NCI-H1092 treated with DMSO at 0.1 percent for 48 hours (cell line): ENCODE data around the gene NT5M.
"Not testable (repeated sequence)": the region's sequence is repeated elsewhere in the genome, so short reads cannot be mapped to it uniquely, and the experiment has no call there.

Source experiments
- DNase-seq: peaks from one replicate; lab custom pipeline; 2025; lab: John Stamatoyannopoulos, UW

Gene NT5M

DNA sequence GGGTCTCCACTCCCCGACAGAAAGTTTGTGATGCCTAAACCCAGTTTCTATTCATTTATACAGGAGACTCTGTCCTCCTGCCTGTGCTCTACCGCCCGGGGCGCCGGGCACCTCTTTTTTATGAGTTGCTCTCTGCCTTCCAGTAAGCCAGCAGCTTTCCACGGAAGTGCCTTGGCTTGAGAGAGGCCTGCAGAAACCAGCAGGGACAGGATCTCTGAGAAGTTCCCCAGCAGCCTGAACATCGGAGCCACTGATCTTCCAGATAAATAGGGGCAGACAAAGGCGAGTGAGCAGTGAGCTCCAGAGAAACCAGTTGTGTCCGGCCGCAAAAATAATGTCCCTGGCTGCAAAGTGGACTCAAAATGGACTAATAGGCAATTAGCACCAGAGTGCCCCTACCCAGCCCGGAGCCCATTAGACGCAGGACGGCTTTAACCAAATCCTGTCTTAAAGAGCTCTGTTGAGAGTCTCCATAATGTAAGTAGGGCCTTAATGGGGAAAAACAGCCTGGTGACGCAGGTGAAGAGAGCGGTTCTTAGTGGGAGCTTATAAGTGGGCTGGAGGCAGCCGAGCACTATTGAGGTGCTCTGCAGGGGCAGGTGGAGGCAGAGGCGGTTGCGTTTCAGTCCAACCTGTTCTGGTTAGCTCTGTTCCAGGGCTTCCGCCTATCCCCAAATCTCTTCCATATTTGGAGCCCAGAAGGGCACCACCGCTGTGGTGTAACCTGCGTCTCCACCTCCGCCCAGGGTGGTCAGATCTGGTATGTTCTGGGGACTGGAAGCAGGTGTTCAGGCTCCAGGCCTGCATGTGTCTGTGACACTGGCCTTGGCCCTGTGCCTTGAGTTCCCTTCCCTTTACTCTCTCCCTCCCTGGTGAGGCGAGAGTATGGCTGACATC, 74.1 kb downstream of the NT5M start:
- no peak for DNase-seq

DNA sequence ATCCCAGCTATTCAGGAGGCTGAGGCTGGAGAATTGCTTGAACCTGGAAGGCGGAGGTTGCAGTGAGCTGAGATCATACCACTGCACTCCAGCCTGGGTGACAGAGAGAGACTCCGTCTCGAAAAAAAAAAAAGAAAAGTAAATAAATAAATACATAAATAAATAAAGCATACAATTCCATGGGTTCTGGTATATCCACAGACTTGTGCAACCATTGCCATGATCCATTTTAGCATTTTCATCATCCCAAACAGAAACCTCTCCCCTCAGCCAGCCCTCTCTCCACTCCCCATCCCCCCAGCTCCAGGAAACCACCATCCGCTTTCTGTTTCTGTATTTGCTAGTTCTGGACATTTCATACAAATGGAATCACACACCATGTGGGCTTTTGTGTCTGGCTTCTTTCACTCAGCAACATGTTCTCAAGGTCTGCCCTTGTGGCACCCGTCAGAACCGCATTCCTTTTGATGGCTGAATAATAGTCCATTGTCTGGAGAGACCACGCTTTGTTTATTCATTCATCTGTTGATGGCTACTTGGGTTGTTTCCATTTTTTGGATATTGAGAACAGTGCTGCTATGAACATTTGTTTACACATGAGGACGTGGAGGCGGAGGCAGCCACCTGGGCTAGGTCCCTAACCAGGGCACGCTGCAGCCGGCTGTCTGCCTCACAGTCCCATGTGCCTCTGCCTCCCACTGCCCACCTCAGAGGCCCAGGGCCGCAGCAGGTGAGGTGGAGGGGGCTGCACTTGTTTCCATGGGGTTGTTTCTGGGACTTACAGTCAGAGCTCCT, 76.2 kb downstream of the NT5M start:
- no peak for DNase-seq

DNA sequence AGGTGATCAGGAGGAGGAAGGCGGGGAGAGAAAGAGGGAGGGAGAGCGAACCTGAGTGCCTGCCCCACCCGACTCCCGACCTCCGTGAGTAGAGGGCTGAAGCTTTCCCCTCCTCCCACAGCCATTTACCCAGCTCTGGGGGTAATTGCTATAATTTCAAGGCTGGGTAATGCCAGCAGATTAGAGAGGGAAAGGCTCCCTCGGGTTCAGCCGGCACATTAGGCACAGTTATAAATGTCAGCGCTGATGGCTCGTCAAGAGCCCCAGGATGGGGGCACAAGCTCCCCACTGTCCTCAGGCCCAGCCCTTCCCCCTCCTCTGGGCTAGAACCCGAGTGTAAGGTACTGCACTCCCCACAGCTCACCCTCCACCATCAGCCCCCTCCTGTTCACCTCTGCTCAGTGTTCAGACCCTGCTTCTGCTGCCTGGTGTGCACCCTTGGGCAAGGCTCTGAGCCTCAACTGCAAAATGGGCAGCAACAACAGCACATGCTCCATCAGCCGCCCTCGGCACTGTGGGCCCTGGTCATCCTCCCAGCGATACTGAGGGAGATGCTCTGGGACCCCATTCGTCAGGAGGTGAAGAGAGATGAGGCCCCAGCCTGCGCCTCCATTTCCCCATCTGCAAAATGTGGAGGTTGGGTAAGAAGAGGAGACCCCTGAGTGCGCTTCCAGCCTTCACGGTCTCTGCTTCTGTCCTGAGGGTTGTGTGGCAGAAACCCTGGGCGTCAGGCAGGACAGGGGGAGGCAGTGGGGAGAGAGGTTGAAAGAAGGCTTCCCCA, 77.2 kb downstream of the NT5M start:
- no peak for DNase-seq

DNA sequence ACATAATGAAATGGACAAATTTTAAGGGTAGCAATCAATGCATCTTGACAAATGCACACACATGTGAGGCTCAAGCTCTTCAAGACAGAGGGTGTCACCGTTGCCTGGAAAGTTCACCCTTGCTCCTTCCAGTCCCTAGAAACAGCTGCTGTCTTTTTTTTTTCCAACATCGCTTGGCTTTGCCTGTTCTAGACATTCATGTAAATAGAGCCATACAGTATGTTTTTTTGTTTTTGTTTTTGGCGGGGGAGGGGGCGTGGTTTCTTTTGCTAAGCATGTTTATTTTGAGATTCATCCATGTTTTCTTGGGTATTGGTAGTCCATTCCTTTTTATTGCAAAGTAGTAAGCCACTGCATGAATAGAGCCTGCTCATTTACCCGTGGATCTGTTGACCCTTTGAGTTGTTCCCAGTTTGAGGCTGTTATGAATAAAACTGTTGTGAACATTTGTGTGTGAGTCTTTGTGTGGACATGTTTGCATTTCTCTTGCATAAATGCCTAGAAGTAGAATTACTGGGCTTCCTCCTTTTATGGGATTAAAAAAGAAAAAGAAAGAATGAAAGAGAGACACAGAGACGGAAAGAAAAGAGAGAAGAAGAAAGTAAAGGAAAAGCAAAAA, 78.4 kb downstream of the NT5M start:
- DNase-seq = no peak

DNA sequence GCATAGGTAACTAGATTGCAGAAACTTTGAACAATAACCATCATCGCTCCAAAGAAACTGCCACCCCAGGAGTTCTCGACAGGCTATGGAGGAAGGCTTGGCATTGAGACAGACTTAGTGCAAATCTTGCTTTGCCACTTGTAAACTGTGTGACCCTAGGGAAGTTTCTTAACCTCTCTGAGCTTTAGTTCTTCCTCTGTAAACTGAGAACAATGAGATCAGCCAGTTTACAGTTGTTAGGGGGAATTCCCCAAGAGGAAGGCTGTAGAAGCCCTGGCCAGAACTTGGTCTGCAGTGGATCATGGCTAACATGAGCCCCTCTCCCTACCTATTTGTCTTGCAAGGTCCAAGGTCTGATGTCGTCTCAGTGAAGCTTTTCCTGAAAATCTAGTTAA, 78.9 kb downstream of the NT5M start:
- no peak for DNase-seq

DNA sequence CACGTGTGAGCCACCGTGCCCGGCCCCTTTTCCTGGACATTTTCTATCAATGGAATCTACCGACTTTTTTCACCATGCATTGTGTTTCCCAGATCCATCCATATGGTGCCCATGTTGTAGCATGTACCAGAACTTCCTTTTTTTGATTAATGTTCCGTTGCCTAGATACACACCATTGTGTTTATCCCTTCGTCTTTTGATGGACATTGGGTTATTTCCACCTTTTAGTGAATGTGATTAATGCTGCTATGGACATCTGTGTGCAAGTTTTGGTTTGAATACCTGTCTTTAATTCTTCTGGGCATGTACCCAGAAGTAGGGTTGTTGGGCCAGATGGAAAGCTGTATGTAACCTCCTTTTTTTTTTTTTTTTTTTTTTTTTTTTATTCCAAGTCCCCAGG, 79.8 kb downstream of the NT5M start:
- DNase-seq = no peak

DNA sequence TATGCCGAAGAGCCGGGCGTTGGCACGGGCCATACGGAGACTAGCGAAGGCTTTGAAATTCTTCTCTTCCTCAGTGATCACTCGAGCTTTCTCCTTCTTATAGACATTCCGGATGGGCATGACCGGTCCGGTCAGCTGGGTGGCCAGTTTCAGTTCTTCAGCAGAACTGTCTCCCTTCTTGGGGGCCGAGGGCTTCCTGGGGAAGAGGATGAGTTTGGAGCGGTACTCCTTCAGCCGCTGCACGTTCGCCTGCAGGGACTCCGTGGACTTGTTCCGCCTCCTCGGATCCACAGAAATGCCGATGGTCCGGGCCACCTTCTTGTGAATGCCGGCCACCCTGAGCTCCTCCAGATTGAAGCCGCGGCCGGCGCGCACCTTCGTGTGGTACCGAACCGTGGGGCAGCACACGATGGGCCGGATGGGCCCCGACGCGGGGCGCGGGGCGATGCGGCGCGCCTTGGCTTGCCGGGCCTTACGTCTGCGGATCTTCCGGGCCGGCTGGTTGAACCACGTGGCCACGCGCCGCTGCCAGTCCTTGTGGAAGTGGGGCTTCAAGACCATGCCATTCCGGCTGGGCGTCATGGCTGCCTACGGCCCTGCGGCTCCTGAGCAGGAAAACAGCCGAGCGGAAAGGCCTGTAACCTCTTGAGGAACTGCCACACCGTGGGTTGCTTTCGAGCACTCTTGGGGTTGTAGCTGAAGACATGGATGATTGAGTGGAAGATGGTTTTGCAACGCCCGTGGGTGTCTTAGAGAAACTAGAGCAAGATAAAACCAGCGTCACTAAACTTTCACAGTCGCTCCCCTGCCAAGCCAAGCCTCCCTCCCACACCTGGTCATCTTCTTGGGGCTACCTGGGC, 80.5 kb downstream of the NT5M start:
- DNase-seq = not testable (repeated sequence)

DNA sequence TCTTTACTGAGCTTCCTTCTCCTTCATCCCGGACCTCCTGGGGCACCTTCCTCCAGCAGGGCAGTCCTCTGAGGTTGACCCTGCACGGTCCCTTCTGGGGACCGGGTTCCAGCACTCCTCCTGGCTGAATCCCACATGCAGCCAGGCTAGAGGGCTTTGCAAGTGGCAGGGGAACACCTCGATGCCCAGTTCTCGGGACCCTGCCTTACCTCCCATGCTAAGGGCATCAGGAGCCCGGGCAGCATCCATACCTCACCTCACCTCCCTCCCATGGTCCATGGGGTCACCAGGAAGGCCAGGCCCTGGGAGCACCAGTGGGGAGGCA, 81.1 kb downstream of the NT5M start:
- no peak for DNase-seq

DNA sequence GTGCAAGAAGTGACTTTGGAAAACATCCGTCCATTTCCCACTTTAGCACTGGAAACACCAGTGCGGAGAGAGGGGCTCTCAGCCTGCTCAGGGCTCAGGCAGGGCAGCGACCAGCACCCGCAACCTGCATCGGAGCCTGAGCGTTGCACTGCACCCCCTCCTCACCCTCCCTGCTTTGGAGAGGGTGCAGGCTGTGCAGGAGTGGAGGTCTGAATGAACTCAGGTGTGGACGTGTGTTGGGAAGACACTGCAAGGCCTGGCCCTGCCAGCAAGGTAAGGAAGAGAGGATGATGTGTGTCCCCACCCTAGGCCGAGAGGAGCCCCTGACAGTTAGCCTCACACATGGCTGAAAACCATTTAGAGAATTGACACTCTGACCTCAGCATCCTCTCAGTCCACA, 81.8 kb downstream of the NT5M start:
- DNase-seq = no peak

DNA sequence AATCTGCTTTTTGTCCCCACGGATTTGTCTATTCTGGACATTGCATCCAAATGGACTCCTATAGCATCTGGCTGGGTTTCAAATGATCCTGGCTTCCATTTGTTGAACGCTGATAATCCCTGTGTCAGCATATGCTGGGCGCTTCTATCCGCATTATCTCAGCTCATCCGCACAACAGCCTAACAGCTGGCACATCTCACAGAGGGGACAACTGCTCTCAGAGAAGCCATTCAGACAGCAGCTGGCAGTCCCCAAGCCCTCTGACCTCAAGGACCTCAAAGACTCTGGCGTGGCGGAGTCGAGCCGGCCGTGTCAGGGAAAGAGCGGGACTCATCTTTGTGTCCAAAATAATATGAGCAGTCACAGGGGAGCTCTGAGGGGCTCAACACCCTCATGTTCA, 82.3 kb downstream of the NT5M start:
- peak; percentile 54 for DNase-seq

DNA sequence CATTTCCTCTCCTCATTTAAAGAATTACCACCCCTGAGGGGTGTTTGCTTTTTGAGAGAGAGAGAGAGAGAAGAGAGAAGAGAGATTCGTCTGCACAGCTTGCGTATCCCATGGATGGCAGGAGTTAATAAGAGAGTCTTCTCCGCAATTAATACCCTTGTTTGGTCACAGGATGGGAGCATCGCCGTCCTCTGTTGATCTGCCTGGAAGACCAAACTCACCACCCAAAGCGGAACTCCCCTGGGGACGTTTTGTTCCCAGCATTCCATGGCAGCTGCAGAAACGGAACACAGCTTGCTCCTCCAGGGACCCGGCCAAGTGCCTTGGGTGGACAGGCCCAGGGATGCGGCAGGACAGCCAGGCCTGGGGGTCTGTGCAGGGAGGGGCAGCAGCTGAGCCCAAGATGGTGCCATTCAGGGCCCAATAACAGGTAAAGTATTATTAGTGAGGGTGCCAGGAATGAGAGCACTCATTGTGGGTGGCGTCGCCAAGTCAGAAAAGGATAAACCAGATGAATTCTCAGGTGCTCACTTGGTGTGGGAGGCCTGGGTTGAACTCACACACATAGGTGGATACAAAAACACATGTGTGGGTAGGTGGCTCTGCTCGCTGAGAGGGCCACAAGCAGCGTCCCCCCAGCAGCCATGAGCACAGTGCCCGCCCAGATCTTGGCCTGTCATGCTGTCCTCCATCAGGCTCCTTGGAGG, 83.1 kb downstream of the NT5M start:
- no peak for DNase-seq

DNA sequence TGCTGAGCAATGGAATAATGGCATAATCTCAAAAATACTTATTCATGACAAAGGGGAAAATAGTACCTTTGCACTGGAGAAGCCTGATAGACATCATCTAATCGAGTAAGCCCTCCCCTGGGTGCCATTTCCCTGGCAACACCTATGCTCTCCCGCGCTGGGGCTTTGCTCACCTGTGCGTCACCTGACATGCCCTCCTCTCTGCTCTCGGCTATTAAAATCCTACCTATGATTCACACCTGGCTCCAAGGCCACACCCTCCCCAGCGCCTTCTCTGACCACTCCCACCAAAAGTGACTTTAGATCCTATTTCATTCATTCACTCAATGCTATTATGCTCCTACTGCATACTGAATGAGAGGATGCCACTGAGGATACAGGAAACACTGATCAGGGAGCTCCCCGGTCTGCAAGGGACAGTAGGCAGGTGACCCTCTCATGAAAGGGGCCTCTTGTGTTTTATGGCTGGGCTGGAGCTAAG, 83.9 kb downstream of the NT5M start:
- no peak for DNase-seq

DNA sequence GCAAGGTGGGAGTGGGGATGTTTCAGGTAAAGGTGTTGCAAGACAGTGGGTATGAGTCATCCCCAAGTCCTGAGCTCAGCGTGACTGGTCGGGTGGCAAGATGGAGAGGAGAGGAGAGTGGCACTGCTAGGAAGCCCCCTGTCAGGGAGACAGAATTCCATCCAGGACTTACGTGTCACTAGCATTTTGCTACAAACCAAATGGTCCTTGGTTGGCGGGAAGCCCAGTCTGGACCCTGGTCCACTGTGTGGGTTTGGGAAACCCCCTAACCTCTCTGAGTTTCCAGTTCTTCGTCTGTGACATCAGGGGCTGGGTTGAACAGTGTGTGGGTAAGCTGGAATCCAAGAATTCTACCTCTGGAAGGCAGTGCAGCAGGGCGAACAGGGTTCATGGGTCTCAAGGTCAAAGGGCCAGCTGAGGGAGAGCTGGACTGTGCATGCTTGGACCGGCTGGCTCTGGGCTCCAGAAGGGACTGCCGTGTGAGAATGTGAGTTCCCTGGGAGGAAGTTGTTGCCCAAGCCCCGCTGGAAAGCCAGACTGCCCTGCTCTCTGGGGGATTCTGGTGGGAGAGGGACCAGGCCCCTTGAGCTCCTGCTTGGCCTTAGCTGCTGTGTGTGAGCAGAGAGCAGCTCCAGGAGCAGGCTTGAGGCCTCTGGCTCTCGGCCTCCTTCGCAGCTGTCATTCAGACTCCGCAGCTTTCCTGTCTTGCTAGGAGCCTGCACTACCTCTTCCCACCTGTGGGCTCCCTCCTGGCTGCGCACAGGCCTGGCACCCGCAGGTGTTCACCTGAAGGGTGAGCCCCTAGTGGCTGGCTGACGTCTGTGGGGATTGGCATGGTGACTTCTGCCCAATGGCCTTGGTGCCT, 84.6 kb downstream of the NT5M start:
- DNase-seq = peak; percentile 50

DNA sequence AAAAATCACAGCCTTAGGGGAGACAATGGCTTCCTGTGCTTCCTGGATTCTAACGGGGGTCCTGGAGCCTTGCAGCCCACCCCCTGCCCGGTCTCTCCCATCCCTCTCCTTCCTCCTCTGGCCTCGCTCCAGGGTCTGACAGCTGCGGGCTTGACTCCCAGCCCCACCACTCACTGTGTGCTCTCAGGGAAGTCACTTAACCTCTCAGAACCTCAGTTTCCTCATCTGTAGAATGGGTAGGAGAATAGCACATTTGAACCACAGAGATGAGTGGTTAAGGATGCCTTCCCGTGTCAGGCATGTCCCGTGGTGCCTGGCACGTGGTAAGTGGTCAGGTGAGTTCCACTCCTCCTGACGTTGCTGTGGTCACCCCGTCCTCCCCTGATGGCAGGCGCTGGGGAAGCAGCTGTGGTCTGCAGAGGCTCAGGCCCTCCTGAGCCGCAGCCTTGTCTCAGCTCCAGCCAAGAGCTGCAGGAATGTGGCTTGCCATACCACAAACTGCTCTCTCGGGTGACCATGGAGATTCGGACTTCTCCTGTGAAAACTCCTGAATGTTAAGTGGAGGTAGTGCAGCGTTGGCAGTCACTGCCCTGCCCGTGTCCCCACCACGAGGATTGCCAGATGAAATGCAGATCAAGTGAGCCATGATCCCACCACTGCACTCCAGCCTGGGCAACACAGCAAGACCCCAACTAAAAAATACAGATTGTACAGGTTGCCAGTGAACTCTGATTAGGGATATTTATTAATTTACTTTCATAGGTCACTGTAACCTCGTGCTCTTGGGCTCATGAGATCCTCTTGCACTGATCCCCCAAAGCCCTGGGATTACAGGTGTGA, 85.7 kb downstream of the NT5M start:
- no peak for DNase-seq

DNA sequence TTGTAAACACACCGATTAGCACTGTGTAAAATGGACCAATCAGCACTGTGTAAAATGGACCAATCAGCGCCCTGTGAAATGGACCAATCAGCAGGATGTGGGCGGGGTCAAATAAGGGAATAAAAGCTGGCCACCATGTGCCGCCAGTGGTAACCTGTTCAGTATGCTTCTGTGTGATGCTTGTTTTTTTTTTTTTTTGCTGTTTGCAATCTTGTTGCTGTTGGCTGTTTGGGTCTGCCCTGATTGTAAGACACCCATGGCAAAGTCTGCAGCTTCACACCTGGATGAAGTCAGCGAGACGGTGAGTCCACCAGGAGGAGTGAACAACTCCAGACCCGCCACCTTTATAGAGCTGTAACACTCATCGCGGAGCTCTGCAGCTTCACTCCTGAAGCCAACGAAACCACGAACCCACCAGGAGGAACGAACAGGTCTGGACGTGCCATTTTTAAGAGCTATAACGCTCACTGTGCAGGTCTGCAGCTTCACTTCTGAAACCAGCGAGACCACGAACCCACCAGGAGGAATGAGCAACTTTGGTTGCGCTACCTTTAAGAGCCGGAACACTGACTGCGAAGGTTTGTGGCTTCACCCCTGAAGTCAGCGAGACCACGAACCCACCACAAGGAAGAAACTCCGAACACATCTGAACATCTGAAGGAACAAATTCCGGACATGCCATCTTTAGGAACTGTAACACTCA, 88.6 kb downstream of the NT5M start:
- DNase-seq = no peak

DNA sequence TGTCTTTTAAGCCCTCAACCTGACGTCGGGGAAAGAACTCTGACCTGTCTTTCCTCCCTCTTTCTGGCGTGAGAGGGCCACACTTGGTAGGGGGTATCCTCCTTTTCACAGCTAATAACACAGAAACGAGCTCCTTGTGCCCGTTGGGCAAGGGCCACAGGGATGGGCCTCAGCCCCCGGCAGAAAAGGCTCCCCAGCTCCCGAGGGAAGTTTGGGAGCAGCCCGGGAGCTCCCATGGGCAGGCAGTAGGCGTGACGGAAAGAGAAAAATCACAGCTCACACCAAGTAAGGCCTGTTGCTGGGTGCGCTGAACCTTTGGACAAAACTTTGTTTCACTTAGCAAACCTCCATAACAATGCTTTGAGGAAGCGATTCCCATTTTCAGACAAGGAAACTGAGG, 90.8 kb downstream of the NT5M start:
- no peak for DNase-seq

DNA sequence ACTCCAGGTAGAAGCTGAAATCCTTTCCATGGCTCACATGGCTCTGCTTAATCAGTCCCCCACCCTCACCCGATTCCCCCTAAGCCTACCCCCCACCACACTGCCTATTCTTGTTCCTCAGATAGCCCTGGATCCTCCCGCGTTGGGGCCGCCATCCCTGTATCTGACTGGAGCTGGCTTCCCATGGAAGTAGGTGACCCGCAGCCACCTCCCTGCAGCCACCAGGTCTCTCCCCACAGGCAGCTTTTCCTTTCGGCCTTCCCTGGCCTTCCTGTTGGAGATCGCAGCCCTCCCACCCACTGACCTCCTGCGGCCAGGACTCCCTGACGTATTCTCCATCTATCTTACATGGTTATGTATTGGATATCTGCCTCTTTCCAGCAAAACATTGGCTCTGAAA, 91.3 kb downstream of the NT5M start:
- DNase-seq = no peak

DNA sequence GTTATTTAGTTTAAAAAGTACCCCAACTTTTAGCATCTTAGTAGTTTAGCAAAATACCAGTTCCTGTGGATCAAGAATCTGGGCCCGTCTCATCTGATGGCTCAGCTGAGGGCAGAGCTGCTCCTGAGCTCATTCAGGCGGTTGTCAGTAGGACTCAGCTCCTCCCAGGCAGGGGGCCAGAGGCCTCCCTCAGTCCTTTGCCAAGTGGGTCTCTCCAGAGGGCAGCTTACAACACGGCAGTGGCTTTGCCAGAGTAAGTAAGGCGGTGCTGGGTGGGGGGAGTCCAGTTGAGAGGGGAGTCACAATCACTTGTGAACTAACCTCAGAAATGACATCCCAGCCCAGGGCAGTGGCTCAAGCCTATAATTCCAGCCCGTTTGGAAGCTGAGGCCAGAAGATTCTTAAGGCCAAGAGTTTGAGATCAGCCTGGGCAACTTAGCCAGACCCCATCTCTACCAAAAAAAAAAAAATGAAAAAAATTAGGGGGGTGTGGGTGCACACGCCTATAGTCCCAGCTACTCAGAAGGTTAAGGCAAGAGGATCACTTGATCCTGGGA, 92.2 kb downstream of the NT5M start:
- DNase-seq = no peak
